Neural cell (in vitro differentiated cells): ENCODE results near the gene GTPBP4.

Source experiments
- EZH2 ChIP-seq: fragments of 200-600, 300-800 bp; shearing (Covaris generic), sonication (generic); IDR thresholded peaks from 2 replicates; pipeline ENCODE4 v1.6.1; 2014; ENCODE audit warnings: antibody characterized with exemption, low read length, borderline replicate concordance, mild to moderate bottlenecking; ENCODE audit not compliant: insufficient read depth, poor library complexity, severe bottlenecking
- TAF1 ChIP-seq: IDR thresholded peaks from 2 replicates; pipeline ENCODE4 v1.6.1; 2012; ENCODE audit warnings: low read depth
- TF ChIP-seq, protein P1 (sequence below): fragments of 450-650 bp; IDR thresholded peaks from 2 replicates; pipeline ENCODE4 v1.5.1; 2014; ENCODE audit warnings: antibody characterized with exemption, mild to moderate bottlenecking, moderate library complexity; ENCODE audit not compliant: poor library complexity, severe bottlenecking

DNA sequence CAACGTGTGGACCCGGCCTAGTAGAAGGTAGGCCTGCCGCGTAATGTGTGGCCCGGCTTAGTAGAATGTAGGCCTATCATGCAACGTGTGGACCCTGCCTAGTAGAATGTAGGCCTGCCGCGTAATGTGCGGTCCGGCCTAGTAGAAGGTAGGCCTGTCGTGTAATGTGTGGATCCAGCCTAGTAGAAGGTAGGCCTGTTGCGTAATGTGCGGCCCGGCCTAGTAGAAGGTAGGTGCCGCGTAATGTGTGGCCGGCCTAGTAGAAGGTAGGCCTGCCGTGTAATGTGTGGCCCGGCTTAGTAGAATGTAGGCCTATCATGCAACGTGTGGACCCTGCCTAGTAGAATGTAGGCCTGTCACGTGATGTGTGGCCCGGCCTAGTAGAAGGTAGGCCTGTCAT lies 11.9 kb upstream of the GTPBP4 start:
- TF ChIP-seq EZH2 (no peak), TAF1 (no peak)
- TF ChIP-seq, protein P1, sequence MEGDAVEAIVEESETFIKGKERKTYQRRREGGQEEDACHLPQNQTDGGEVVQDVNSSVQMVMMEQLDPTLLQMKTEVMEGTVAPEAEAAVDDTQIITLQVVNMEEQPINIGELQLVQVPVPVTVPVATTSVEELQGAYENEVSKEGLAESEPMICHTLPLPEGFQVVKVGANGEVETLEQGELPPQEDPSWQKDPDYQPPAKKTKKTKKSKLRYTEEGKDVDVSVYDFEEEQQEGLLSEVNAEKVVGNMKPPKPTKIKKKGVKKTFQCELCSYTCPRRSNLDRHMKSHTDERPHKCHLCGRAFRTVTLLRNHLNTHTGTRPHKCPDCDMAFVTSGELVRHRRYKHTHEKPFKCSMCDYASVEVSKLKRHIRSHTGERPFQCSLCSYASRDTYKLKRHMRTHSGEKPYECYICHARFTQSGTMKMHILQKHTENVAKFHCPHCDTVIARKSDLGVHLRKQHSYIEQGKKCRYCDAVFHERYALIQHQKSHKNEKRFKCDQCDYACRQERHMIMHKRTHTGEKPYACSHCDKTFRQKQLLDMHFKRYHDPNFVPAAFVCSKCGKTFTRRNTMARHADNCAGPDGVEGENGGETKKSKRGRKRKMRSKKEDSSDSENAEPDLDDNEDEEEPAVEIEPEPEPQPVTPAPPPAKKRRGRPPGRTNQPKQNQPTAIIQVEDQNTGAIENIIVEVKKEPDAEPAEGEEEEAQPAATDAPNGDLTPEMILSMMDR, result no peak
